GDM1 (cell line): ENCODE data around the gene CDT1.

ENCODE experiments used
- DNase-seq: peaks from one replicate; lab custom pipeline; 2025; lab: John Stamatoyannopoulos, UW

The CDT1 gene

DNA sequence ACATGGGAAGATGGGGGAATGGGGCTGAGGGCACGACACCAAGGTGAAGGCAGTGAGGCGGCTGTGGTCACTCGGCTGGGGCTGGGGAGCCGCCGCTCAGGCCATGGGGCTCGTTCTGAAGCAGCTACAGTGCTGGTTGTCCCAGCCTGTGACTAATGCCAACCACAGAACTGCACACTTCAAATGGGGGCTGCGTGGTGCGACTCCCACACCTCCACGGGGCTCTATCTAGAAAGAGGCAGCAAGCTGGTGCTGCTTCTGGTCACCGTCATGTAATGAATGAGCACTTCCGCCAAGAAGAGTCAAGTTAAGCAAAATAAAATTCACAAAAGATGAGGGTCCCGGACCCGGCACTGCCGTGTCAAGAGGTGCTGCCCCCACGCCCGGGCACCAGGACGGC lies 33.2 kb downstream of the CDT1 start:
- DNase-seq: no peak

DNA sequence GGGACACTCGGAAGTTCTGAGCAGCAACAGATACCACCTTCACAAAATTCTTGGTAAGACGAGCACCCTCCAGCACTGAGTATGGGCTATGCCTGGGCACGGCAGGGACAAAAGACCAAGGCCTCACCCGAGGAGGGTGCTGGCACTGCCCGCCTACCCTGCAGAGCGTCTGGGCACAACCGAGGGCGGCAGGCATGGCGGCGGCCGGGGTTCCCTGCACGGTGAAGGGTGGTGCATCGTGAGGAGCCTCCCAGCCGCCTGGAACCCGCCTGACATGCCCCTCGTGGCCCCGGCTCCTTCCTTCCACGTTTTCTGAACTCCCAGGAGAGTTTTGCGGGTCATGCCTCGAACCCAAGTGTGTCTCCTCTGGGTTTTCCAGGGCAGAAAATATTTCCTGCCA lies 34.2 kb downstream of the CDT1 start:
- no peak for DNase-seq

DNA sequence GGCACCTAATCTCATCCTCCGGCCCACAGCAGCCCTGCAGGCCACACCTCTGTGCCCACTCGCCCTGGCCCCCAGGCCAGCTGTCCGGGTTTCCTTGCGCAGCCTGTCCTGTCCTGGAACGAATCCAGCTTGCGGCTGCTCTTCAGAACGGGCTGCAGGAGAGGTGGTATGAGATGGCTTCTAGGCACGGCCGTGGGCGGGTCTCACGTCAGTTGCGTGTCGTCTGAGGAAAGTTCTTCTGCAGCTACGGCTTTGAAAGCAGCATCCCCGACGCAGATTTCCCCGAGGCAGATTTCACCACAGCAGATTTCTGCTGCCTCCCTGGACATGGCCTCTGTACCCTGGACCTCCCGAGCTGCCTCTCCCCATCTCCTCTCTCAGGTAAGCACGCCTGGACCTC lies 35.0 kb downstream of the CDT1 start:
- DNase-seq: no peak

DNA sequence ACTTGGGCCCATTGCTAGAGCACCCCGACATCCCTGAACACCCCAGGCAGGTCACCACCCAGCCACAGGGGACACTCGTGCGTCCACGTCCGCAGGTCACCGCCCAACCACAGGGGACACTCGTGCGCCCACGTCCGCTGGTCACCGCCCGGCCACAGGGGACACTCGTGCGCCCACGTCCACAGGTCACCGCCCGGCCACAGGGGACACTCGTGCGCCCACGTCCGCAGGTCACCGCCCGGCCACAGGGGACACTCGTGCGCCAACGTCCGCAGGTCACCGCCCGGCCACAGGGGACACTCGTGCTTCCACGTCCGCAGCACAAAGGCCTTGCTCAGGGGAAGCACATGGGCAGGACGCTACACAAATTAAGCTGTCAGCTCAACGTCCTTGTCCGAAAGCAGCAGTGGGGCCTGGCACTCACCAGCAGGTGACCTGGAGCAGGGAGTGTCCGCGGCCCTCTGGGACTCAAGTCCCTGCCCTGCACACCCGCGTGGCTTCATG lies 35.5 kb downstream of the CDT1 start:
- DNase-seq: no peak

DNA sequence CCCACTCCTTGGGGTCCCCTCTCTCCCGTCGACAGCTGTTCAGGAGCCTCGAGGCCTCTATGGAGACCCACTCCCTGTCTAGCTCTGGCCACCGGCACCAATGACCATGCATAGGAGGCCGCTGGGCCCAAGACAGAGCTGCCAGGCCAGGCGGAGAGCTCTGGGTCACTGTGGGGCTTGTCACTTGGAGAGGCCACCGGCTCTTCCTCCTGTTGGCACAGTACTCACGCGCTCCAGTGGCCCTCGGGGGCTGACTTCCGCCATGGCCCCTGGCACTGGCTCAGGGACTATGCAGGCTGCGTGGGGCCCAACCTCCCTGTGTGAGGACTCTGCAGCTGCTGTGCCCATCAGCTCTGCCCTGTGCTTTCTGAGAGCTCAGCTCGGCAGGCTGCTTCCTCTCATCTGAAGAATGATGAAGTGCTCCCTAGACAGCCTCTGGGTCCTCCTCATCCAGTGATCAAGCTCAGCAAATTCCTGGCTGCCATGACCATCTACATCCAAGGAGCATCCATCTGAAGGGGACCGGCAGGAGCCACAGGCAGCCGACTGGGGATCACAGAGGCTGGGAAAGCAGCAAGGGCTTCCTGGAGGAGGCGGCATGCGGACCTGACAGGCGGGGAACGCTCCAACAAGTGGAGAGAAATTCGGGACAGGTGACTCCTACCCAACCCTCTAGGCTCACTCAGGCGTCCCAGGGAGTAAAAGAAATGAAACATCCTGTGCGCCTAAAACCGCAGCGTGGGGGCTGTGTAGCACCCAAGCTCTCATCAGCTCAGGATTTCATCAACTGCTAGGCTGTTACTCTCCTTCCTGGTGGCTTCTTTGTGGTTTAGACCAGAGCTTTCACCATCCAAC lies 36.4 kb downstream of the CDT1 start:
- no peak for DNase-seq

DNA sequence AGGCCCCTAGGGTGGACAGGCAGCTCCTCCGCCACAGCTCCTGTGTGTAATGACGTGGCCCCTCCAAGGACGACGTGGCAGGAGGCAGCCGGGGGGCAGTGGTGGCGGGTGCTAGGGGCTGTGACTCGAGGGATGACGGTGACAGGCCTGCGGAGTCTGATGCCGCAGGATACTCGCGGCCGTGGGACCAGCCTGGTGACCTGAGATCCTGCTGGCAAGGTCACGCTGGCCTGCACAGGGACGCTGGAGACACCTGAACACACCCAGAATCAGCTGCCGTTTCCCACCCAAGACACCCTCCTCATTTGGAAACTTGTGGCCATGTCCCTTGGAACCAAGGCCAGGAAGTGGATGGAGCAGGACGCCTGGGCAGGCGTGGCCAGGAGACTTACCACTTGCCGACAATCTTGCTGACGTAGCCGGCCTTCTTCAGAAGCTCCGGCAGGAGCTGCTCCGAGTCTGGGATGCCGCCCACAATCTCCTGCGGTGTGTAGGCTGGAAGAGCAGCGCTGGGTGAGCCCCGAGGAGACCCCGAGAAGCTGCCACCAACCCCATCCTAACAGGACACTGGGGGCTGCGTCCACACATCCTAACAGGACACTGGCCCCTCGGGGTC lies 37.1 kb downstream of the CDT1 start:
- no peak for DNase-seq

DNA sequence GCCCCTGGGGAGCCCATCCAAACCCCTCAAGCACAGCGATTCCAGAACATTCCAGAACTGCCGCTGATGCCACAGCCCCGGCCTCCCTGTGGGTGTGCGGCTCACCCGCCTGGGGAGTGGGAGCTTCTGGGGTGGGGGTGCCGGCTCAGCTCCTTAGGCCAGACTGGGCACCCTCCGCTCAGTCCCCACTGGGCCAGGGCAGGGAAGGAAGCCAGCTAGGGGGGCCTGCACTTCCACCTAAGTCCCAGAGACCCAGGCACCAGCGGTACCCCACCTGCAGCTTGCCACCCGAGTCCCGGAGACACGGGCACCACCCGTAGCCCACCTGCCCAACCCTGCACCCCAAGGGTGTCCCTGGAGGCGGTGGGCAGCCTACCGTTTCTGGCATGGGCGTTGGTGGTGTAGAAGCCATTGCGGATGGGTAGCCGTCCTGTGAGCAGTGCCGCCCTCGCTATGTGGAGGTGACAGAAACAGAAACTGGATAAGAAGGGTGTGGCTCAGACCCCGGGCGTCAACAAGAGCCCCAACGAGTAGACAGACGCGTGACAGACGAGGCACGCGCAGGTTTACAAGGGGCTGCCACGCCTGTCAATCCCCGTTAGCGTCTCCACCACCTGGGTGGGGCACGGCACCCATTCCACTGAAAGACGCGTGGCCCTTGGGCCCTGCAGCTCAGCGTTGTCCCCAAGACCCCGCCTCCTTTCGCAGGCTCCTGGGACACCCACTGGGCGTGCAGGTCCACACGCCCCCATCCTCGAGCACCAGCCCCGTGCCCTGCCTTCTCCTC lies 38.1 kb downstream of the CDT1 start:
- DNase-seq: no peak

DNA sequence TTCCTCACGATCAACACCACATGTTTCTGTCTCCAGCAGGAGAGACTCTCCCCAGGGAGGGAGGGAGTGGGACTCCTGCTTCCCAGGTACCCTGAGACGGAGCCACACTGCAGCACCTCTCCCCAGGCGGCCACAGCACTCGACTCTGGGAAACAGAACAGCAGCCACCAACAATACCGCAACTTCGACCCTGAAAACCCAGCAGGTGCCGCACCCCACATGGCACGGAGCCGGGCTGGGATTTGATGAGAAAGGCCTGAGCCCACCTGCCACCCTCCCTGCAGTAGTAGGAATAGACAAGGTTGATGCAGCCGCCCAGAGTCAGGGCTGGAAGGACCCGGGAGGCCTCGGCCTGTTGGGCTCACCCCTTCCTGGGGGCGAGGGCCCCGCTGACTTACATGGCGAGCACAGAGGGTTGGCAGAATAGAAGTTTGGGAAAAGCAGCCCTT lies 38.7 kb downstream of the CDT1 start:
- DNase-seq: no peak

DNA sequence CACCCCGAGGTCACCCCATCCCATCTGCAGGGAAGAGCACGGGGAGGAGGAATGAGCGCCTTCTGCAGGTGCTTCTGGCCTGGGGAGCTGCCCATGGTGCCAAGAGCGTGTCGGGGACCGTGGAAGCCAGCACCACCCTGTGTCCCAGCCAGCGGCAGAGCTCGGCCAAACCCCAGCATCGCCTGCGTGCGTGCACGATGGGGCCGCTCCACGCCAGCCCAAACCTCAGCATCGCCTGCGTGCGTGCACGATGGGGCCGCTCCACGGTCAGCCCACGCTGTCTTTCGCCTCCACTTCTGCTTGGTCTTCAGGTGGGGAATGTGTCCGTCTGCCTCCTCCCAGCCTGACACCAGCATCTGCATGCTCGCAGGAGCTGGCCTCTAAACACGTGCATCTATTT lies 39.2 kb downstream of the CDT1 start:
- DNase-seq: no peak

DNA sequence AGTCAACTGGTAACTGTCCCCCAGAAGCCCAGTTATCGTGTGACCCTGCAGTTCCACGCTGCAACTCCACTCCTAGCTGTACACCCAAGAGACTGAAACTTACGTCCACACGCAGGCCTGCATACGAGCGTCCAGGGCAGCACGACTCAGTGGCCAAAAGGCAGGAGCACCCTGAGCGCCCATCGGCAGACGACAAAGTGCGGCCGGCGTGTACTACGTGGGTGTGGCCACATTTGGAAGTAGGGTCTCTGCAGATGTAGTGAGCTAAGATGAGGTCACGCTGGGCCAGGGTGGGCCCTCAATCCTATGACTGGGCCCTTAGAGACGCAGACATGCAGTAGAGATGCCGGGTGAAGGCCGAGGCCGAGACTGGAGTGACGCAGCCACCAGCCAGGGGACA lies 39.7 kb downstream of the CDT1 start:
- no peak for DNase-seq

DNA sequence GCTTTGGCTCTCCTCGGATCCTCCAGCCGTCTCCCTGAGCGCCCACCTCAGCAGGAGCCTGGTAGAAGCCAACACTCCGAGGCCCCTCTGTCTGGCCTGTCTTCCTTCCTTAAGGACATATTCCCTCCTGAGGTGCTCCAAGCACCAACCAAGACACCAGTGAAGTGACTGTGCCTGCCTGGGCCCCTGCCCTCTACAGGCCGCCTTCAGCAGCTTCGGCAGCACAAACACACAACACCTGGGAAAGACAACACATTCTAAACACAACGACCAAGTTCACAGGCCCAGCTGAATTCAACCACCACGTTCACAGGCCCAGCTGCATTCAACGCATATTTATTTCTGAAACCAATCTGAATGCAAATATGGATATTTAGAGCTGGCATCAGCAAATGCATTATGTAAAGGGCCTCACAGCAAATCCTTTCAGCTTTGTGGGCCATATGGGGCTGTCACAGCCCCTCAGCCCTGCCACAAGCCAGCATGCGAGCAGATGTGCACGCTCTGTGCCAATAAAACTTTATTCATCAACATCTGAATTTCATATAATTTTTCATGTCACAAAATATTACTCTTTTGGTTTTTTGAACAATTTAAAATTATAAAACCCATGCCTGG lies 40.9 kb downstream of the CDT1 start:
- DNase-seq: no peak

DNA sequence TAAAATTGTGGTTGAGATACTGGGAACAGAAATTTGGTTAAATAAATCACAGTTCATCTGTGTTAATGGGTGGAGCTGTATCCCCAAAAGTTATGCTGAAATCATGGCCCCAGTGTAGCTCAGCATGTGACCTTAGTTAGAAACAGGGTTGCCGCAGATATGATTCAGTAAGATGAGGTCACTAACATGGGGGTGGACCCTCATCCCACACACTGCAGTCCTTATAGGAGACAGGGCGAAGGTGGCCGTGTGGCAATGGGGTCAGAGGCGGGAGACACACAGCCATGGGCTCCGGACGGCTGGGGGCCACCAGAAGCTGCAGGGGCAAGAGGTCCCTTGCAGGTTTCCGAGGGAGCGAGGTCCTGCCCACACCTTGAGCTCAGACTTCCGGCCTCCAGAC lies 42.5 kb downstream of the CDT1 start:
- DNase-seq: no peak

DNA sequence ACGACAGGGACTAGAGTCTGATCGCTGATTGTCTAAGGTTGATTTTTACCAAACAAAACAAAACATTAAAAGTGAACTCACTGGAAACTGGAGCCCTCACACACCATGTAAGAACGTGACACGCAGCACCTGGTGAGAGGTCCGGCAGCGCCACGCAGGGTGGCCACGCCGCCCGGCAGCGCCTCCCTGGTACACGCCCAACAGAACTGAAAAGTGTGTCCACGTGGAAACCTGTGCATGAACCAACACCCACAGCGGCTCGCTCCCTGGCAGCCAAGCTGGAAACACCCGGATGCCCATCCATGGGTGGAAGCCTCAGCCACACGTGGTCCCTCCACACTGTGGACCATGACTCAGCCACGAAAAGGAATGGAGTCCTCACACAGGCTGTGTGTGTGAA lies 44.1 kb downstream of the CDT1 start:
- no peak for DNase-seq

DNA sequence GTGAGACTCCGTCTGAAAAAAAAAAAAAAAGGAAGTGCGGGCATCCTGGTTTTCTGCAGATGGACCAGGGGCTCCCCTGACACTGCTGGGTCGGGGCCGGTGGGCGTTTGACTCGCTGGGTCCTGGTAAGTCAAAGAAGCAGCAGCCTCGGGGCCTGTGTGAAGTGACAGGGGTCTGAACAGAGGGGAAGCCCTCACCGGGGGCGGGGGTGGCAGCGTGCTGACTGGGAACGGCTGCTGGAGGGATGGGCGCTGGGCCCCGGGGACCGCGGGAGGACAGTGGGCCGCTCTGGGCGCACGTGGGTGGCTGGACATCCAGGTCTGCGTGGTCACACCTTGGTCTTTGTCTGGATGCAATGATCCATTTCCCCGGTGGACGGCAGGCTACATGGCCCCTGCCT lies 45.0 kb downstream of the CDT1 start:
- no peak for DNase-seq

DNA sequence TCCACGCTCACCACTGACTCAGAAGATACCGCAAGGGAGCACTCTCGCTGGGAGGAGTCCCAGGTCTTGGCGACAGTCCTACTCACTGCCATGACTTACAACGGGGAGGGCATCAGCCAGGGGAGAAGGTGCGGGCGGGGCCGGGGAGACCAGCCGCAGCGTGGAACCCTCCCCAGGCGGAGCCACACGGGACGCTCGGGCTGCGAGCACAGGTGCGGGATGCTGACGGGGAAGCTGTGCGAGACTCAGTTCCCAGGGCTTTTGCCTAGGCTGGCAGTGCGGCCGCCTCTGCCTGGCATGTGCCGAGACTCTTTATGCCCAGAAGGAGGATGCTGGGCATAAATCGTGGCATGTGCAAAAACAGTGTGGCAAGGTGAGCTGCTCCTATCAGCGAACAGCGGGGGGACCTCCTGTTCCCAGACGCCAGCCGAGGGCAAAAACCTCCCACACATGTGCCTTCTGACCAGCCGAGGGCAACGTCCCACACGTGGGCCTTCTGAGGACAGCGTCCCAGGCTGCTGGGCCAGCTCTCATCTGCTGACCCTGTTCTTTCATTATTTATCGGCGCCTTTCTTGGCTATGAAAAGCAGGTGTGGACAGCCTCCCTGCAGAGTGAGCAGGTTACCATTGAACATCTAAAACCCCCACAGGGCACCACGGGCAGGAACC lies 47.1 kb downstream of the CDT1 start:
- DNase-seq: no peak

DNA sequence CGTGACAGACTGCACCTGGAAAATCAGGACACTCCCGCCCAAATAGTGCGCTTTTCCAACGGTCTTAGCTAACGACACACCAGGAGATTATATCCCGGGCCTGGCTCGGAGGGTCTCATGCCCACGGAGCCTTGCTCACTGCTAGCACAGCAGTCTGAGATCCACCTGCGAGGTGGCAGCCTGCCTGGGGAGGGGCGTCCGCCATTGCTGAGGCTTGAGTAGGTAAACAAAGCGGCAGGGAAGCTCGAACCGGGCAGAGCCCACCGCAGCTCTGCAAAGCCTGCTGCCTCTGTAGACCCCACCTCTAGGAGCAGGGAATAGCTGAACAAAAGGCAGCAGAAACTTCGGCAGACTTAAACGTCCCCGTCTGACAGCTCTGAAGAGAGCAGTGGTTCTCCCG lies 48.0 kb downstream of the CDT1 start:
- no peak for DNase-seq

DNA sequence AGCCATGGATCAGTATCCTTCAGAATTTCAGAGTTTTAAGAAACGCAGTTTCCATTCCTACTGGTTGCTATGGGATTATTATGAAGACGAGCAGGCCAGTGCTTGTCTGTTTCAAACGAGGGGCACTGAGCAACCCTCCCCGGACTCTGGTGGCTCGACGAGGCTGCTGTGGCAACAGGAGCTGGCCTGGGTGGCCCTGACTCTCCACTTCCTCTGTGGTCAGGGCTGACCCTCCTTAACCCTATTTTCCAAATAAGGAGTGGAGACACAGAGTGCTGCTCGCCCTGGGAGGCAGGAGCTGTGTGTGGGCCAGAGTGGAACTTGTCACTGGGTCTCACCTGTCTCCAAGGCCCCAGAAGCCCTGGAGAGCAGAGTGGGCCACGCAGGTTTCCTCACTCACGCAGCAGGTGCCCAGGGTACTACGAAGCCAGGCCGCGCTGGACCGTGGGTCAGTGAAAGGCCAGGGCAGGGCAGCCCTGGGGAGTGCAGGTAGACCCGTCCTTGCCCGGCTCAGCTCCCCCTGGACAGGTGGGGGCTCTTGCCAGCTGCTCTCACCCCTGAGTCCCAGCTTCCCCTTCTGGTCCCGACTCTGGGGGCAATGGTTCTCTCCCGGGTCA lies 49.8 kb downstream of the CDT1 start:
- no peak for DNase-seq

DNA sequence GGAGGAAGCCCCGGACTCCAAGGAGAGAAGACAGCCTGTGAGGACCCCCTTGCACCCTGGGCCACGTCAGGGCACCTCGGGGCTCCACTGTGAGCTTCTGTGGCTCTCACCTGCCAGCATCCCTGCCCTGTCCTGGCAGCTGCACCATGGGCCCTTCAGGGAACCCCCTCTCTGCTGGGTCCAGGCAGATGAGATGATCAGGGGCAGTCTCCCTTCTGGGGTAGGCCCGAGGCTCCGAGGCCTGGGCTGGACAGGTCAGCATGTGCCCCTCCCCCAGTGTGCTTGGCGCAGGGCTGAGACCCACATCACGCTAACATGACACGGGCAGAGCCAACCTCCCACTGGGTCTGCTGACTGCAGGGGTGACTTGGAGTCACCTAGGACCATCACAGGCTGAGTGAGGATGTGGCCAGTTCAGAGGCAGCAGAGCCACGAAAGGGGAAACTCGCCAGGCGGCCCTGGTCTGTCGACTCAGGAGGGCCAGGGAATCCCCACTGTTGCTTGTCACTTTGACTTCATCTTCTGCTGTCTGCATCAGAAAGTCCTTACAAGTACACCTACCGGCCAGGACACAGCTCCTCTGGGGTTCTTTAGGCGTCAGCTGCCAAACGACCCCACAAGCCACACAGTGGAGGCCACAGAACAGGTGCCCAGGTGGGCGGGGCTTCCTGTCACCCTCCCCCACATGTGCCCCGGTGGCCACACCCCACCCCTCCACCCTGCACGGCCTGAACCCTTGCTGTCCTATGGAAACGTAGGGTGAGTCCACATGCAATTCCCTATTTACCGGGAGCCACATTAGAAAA lies 50.9 kb downstream of the CDT1 start:
- DNase-seq: no peak

DNA sequence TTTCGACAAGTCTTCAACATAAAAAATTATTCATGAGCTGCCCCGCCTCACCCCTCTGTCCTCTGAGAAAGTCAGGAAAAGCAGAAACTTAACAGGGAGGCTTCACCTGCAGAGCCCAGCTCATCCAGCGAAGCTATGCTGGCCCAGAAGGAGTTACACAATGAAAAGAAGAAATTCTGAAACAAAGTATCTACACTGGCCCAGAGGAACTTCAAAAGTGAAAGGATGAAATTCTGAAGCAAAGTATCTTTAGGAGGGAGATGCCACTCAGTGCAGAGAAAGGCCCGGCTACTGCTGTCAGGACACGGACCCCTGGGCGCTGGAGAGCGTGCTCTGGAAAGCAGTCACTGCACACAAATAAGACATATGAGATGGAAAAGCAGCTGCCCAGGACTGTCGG lies 51.6 kb downstream of the CDT1 start:
- no peak for DNase-seq

DNA sequence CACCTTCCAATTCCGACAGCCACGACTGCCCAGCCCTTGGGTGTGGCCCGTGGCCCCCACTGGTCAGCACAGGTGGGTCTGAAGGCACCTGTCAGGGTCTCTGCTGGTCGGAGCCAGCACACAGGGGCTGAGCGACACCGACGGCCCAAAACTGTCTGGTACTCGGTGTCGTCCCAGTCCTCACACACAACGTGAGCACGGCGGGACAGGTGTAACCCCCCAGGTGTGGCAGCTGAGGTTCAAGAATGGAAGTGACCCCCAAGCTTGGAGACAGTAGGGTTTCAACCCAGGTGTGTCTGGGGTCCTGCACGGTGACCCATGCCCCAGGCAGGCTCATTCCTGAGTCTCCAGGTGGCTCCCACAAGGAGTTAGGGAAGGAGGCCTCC lies 52.1 kb downstream of the CDT1 start:
- DNase-seq: no peak
